ENCODE results near the gene TARBP2.

TARBP2 gene

DNA sequence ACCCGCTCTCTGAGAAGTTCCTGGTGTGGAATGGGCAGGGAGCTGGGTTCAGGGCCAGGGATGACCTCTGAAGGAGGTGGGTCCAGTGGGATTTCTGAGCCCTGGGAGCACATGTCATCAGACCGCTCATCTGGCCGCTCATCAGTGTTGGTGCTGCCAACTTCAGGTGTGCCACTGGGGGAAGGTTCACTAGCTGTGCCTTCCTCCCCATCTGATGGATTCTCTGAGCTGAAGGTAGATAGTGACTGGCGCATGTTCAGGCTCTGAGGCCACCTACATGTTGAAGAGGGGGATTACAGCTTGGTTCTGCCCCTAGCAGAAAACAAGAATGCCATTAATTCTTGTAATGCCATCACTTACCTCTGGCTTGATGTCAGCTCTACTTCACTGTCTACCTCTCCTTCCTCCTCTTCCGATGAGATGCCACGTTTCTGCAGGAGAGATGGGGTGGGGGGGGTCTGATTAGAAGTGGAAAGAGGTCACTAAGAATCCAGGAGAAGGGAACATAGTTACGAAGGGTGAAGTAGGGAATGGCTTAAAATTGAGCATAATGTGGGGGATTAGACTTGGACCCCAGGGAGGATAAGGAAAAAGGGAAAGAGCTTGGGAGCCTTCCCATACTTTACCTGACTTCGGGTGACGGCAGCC, 19.0 kb upstream of the TARBP2 start:
- H3K4me1 Mint-ChIP-seq (ENCODE audit: low read depth), result no peaks in the 10 kb centered on the region
- intact Hi-C loops (cut with micrococcal nuclease), result no loop called here
- no peaks in the 10 kb centered on the region for H3K9me3 Mint-ChIP-seq
- no peaks in the 10 kb centered on the region for H3K27me3 Mint-ChIP-seq
- H3K36me3 Mint-ChIP-seq (ENCODE audit: low read depth), result peaks cover 99% of the 10 kb centered on the region
- H3K4me3 Mint-ChIP-seq, result no peak overlapping the region
- H3K27ac Mint-ChIP-seq, result no peak overlapping the region

DNA sequence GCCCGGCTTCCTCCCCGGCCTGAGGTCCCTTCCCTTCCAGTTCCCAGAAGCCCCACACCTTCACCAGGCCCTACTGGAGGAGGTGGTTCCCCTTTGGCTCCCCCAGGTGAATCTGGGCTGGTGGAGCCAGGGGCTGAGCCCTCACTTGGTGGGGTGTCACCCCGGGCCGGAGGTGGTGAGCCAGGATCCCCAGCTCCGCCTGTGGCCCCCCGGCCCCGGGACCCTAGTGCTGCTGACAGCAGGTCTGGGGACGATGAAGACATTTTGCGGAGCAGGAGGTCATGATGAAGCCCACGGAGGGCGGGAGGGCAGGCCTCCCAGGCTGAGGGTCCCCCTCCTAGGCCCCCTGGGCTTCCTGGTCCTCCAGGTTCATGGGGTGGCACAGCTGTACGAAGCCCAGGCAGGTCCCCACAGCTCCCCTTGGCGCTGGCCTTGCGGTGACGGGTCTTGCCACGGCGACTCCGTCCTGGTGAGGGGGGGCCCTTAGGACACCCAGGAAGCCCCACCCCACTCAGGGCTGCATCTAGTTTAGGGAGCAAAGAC, 18.4 kb upstream of the TARBP2 start:
- no peaks in the 10 kb centered on the region for H3K27me3 Mint-ChIP-seq
- peaks cover 99% of the 10 kb centered on the region for H3K36me3 Mint-ChIP-seq (ENCODE audit: low read depth)
- no peaks in the 10 kb centered on the region for H3K4me1 Mint-ChIP-seq (ENCODE audit: low read depth)
- no peak overlapping the region for H3K4me3 Mint-ChIP-seq
- H3K27ac Mint-ChIP-seq, result no peak overlapping the region
- intact Hi-C loops (cut with micrococcal nuclease), result no loop called here
- no peaks in the 10 kb centered on the region for H3K9me3 Mint-ChIP-seq

DNA sequence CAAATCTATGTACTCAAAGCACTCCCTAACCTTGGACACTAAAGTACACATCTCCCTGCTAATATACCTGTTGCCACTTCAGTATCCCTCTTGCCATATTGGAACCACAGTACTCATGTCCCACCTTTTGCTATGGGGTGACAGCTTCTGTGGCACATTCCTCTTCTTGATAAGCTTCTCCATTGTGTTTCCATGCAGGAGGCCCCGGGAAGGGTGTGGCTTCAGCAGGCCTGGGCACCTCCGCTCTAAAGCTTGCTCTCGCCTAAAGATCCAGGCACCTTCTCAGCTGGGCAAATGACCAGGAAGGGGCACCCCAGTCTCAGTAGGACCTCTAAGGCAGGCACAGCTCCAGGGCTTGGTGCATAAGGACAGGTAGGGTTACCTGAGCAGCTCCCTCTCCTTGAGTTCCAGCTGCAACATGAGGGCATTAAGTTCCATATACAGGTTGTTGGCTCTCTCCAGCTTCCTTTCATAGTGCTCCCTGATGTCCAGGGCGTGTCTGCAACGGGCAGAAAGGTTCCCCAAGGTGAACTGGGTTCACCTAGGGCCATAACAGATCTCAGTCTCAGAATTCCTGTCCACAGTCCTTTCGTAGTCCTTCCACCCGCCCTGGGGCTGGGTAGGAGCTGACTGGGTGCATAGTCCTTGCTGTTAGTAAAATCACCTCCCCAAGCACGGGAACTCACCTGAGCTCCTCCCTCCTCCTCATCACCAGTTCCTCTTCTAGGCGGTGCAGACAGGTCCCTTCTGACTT, 17.7 kb upstream of the TARBP2 start:
- intact Hi-C loops (cut with micrococcal nuclease), result no loop called here
- Mint-ChIP-seq H3K27ac (no peak overlapping the region), H3K4me3 (no peak overlapping the region), H3K4me1 (ENCODE audit: low read depth) (no peaks in the 10 kb centered on the region), H3K36me3 (ENCODE audit: low read depth) (peaks cover 99% of the 10 kb centered on the region), H3K9me3 (no peaks in the 10 kb centered on the region), H3K27me3 (no peaks in the 10 kb centered on the region)

DNA sequence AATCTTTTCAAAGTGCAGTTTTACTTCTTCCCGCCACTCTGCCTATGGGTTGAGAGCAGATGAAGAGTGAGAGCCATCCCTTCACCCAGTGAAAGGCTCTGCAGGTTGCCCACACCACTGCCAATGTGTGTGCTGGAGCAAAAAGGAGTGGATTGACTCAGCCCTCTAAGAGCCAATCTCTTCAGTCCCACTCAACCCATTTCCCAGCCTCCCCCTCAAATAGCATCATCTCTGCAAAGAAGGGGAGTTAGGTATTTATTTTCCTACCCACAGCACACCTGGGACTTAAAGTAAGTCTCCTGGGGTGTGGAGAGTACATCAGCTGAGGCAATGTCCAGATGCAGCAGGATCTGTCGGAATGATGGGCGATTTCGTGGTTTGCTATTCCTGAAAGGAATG, 17.1 kb upstream of the TARBP2 start:
- Mint-ChIP-seq H3K4me1 (ENCODE audit: low read depth) (no peaks in the 10 kb centered on the region), H3K36me3 (ENCODE audit: low read depth) (peaks cover 94% of the 10 kb centered on the region), H3K9me3 (no peaks in the 10 kb centered on the region), H3K27ac (no peak overlapping the region), H3K27me3 (no peaks in the 10 kb centered on the region), H3K4me3 (no peak overlapping the region)
- intact Hi-C loops (cut with micrococcal nuclease), result no loop called here

DNA sequence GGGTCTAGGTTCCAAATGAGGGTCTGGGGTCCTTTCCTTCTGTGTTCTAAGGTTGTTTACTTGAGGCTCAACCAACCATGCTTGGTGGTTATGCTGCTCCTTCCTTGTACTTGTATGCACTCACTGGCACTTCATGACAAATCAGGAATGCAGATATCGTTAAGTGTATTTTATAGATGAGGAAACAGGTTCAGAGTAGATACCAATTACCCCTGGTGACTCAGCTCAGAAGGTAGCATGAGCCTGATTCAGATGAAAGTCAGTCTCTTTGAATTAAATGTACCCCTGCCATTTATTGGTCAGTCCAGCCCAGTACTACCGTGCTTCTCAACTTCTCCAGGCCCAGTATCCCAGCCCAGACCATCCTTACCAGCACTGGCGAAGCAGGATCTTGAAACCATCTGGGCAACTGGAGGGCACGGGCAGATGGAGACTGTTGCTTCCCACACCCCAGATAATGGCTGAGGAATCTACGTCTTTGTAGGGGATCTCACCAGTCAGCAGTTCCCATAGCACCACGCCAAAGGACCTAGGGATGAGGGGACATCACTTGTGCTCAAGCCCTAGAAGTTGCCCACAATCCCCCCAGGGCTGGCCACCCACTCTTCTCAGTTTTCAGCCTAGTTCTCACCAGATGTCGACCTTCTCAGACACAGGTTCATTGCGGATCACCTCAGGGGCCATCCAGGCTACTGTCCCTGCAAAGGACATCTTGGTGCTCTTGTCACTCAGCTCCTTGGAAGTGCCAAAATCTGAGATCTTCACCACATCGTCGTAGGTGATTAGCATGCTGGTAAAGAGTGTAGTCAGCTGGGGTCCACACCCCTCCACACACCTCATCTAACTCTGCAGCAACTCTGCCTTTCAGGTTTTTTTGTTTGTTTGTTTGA, 16.2 kb upstream of the TARBP2 start:
- H3K36me3 Mint-ChIP-seq (ENCODE audit: low read depth), result peaks cover 85% of the 10 kb centered on the region
- intact Hi-C loops (cut with micrococcal nuclease), result no loop called here

DNA sequence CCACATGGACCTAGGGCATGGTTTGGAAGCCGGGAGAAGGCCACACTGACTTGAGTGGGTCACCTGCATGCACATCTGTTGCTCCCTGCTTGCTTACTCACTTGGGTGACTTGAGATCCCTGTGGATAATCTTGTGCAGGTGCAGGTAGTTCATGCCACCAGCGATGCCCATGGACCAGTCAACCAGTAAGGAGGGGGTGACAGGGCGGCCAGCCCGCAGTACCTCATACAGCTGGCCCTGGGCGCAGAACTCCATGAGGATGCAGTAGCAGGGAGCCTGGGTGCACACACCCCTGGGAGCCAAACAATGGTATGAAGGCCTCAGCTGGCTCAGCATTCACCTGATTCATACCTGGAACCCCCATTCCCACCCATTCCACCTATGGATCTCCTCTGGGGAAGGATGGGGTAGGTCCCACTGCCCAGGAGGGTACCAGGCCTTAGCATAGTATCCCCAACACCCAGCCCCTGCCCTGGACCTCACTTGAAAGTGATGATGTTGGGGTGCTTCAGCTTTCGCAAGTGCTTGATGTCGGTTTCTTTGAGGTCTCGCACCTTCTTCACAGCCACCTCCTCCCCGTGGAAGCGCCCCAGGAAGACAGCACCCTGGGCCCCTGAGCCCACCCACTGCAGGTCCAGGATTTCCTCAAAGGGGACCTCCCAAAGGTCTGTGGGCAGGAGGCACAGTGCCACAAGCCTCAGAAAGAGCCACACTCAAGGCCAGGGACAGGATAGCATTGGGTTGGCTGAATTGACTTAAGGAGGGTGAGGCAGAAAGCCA, 14.9 kb upstream of the TARBP2 start:
- intact Hi-C loops (cut with micrococcal nuclease), result no loop called here
- H3K36me3 Mint-ChIP-seq (ENCODE audit: low read depth), result peaks cover 73% of the 10 kb centered on the region

More for the DNA sequence above, 16.2 kb upstream of the TARBP2 start:
- Mint-ChIP-seq H3K4me1 (ENCODE audit: low read depth) (no peaks in the 10 kb centered on the region), H3K27ac (no peak overlapping the region), H3K4me3 (no peak overlapping the region), H3K27me3 (no peaks in the 10 kb centered on the region), H3K9me3 (no peaks in the 10 kb centered on the region)

DNA sequence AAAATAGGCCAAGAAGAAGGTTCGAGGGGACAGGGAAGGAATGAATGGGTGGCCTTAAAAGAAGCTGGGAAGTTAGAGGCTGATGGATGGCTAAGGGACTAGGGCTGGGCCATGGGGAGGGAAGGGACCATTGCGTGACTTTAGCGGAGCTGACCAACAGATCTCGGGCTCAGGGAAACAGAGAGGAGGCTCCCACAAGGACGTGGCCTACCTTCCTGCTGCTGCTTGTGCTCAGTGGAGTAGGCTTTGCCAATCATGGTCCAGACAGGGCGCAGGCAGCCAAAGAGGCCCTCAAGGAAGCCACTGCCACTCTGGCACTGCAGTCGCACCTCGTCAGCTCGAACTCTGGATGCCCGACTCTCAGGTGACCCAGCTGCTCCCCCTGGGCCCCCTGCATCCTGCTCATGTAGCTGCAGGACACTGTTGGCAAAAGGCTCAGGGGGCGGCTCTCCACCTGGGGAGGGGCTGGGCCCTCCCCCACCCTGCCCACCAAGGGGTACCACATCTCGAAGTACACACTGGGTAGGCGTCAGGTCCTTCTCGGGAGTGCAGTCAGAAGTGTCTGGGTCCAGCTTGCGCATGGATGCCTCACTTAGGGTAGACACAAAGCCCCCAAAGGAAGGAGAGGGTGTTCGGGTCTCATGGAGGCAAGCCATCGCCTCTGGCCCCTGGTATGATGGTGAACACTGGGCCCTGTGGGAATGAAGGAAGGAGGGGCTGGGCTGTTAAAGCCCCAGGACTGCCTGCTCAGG, 14.2 kb upstream of the TARBP2 start:
- H3K27ac Mint-ChIP-seq, result no peak overlapping the region
- intact Hi-C loops (cut with micrococcal nuclease), result no loop called here
- H3K9me3 Mint-ChIP-seq, result no peaks in the 10 kb centered on the region
- H3K36me3 Mint-ChIP-seq (ENCODE audit: low read depth), result peaks cover 65% of the 10 kb centered on the region
- no peak overlapping the region for H3K4me3 Mint-ChIP-seq
- H3K27me3 Mint-ChIP-seq, result no peaks in the 10 kb centered on the region
- H3K4me1 Mint-ChIP-seq (ENCODE audit: low read depth), result peaks cover 4% of the 10 kb centered on the region

More for the DNA sequence above, 14.9 kb upstream of the TARBP2 start:
- no peaks in the 10 kb centered on the region for H3K27me3 Mint-ChIP-seq
- H3K9me3 Mint-ChIP-seq, result no peaks in the 10 kb centered on the region
- H3K4me1 Mint-ChIP-seq (ENCODE audit: low read depth), result no peaks in the 10 kb centered on the region
- no peak overlapping the region for H3K27ac Mint-ChIP-seq
- no peak overlapping the region for H3K4me3 Mint-ChIP-seq

DNA sequence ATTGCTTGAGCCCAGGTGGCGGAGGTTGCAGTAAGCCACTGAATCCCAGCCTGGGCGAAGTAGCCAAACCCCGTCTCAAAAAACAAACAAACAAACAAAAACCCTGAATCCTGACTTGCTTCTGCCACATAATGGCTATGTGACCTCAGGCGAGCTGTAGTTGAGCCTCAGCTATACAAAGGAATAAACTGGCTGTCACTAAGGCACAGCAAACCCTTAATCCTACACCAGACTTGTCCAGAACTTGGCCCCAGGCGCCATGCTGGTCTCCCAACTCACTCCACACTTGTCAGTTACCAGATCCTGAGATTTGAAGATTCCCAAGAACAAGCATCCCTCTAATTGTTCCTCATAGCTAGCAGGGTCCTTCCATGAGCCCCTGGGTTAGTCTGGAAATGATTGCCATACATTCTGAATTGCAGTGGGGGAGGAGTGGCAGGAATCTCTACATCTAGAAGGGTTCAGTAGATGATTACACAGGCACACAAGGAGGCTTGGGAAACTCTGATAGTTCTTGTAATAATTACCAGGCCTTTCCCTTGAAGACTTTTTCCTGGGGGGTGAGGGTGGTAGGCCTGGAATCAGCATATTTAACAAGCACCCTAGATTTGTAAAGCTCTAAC, 11.7 kb upstream of the TARBP2 start:
- H3K9me3 Mint-ChIP-seq, result no peaks in the 10 kb centered on the region
- intact Hi-C loops (cut with micrococcal nuclease), result no loop called here
- peaks cover 50% of the 10 kb centered on the region for H3K36me3 Mint-ChIP-seq (ENCODE audit: low read depth)
- peaks cover 29% of the 10 kb centered on the region for H3K4me1 Mint-ChIP-seq (ENCODE audit: low read depth)
- H3K27ac Mint-ChIP-seq, result no peak overlapping the region
- no peak overlapping the region for H3K4me3 Mint-ChIP-seq
- no peaks in the 10 kb centered on the region for H3K27me3 Mint-ChIP-seq

DNA sequence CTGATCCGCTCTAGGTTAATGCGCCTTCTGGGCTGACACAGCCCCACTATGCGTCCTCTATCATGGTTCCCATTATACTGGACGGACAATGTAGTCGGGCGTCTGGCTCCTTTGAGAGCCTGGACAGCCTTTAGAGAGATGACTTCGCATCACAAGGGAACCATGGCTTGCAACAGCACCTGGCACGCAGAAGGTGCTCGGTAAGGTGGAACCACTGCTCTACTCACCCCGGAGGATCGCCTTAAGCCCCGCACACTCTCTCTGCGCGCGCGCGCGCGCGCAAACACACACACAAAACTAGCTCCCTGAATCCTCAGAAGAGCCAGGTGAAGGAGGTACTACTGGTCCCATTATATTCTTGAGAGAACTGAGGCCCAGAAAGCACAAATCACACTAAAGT, 8.9 kb upstream of the TARBP2 start:
- Mint-ChIP-seq H3K9me3 (no peaks in the 10 kb centered on the region), H3K4me3 (peak overlapping the region; percentile 33), H3K36me3 (ENCODE audit: low read depth) (peaks cover 22% of the 10 kb centered on the region), H3K27ac (peak overlapping the region; percentile 81), H3K4me1 (ENCODE audit: low read depth) (peaks cover 46% of the 10 kb centered on the region), H3K27me3 (no peaks in the 10 kb centered on the region)
- intact Hi-C loops (cut with micrococcal nuclease), result no loop called here

DNA sequence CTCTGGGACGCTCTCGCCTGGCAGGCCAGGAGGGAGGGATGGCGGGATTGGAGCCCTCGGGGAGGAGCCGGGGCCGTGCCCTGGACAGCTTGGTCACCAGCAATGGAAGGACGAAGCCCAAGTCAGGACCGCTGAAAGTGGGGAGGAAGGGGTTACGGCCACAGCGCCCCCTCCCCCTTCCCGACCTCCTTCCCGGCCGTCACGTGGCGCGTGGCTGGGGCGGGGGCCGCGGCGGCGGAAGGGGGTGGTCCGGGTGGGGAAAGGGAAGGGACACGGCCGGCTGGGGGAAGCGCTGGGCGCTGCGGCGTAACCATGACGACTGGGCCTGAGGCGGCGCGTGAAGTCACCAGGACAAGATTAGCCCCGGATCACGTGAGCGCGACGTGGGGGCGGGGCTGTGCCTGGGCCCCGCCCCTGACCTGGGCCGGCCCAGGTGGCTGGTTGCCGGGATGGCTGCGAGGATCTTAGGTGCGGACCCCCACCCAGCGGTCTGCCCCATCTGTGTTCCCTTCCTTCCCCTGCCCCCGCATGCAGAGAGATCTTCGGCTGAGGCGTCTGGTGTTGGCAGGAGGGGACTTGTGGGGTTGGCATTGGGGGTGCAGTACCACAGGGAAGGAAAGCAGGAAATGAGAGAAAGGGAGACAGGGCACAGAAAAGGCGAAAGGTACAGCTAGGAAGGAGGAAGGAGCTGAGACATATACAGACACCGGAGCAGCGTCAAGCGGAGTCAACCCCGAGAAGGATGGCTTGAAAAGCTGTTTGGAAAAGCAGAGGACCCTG, 8.1 kb upstream of the TARBP2 start:
- peaks cover 14% of the 10 kb centered on the region for H3K36me3 Mint-ChIP-seq (ENCODE audit: low read depth)
- intact Hi-C loops (cut with micrococcal nuclease), result no loop called here
- H3K4me1 Mint-ChIP-seq (ENCODE audit: low read depth), result peaks cover 54% of the 10 kb centered on the region
- H3K27me3 Mint-ChIP-seq, result no peaks in the 10 kb centered on the region
- H3K9me3 Mint-ChIP-seq, result no peaks in the 10 kb centered on the region
- H3K4me3 Mint-ChIP-seq, result peak overlapping the region; percentile 82
- peak overlapping the region; percentile 81 for H3K27ac Mint-ChIP-seq

DNA sequence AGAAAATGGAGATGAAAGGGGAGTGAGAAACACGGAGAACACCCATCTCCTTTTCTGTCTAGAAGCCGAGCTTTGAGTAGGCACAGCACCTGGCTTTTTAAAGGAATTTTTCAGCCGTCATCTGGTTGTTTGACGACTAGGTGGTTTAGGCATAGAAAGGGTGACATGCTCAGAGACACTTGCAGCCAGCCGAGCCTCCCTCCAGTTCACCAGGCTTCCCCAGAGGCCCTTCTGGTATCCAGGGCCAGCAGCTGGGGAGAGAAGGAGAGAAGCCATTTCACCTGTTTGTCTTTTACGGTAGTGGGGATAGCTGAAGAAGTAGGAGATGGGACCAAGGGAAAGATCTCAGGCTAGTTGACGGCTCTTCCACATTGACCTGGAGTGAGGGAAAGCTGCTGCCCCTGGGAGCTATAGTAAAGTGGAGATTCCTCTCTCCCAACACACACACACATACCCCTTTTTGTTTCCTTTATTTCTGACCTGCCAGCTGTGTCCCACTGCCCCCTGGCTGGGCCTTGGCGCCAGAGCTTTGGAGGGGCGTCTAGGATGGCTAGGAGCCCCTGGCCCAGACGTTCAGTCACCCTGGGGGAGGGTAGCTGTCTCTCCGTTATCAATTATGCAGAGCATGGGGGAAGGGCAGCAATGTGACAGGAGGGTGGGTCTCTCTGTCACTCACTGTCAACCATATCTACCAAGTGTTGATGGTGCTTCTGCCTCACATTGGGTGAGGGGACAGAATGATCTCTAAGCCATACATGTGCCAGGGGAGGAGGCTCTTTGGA, 7.3 kb upstream of the TARBP2 start:
- peaks cover 62% of the 10 kb centered on the region for H3K4me1 Mint-ChIP-seq (ENCODE audit: low read depth)
- H3K27ac Mint-ChIP-seq, result peak overlapping the region; percentile 81
- peak overlapping the region; percentile 82 for H3K4me3 Mint-ChIP-seq
- peaks cover 9% of the 10 kb centered on the region for H3K36me3 Mint-ChIP-seq (ENCODE audit: low read depth)
- H3K9me3 Mint-ChIP-seq, result no peaks in the 10 kb centered on the region
- H3K27me3 Mint-ChIP-seq, result no peaks in the 10 kb centered on the region
- intact Hi-C loops (cut with micrococcal nuclease), result no loop called here
